Type B pancreatic cell (in vitro differentiated cells): ENCODE results near the gene C9orf85. TPM values are rescaled to one million over a fixed set of nuclear protein-coding genes. Genes with fewer than 3 reads are reported as not detected.
"Not testable (repeated sequence)": the region's sequence is repeated elsewhere in the genome, so short reads cannot be mapped to it uniquely, and the experiment has no call there.

ENCODE experiments used
- DNase-seq: peaks from one replicate; pipeline ENCODE4 v3.0.0; 2021; ENCODE audit warnings: mixed read lengths; ENCODE audit not compliant: unreplicated experiment; ENCODE audit errors: extremely low spot score
- H3K27ac Mint-ChIP-seq: 2 replicates; pipeline ENCODE4 v1.8.0; 2021; ENCODE audit warnings: mild to moderate bottlenecking, mixed read lengths
- H3K27me3 Mint-ChIP-seq: 2 replicates; pipeline ENCODE4 v1.8.0; 2021; ENCODE audit warnings: mixed read lengths
- H3K36me3 Mint-ChIP-seq: 2 replicates; pipeline ENCODE4 v1.8.0; 2021; ENCODE audit warnings: mixed read lengths
- H3K4me1 Mint-ChIP-seq: one replicate; pipeline ENCODE4 v1.8.0; 2021; ENCODE audit warnings: mixed read lengths; ENCODE audit not compliant: unreplicated experiment
- H3K4me3 Mint-ChIP-seq: 2 replicates; pipeline ENCODE4 v1.8.0; 2021; ENCODE audit warnings: mild to moderate bottlenecking, mixed read lengths
- H3K9me3 Mint-ChIP-seq: 2 replicates; pipeline ENCODE4 v1.8.0; 2021; ENCODE audit warnings: mixed read lengths
- CTCF ChIP-seq: fragments of 200-600 bp; sonication (generic); conservative IDR thresholded peaks from 2 replicates; pipeline ENCODE4 v1.5.0; 2021; ENCODE audit warnings: antibody characterized with exemption, mild to moderate bottlenecking
- total RNA-seq: library from RNA; stranded (reverse); gene quantifications from 2 replicates; pipeline ENCODE4 v1.2.1, GENCODE V29; 2021; ENCODE audit warnings: low replicate concordance

Gene C9orf85
- total RNA-seq, 1 donor from 2014 or later: 17.9 TPM

DNA sequence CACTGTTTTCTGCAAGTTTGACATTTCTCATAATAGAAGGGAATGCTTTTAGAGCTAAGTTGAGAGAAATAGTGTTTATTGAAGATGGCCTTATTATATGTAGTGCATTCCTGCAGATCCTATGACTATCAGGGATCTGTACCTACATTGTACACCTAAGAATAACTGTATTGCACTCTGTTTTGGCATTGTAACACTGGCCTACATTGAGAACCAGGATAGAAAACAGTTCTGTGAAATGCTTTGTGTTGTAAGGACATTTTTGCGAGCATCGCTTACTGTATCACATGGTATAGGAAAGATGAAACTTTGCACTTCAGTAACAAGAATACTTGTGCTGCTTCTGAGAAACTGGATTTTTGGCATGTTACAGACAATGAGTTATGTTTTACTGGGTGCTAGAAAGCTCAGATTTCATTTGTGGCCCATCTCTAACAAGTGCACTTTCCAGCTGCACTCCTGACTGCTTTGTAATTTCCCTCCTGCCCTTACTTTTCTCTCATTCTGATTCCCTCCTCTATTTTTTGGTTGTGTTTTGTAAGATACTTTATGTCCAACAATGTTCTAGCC is 30.6 kb downstream of the C9orf85 start:
- Mint-ChIP-seq H3K36me3 (no peaks in the 10 kb centered on the region), H3K4me3 (no peak overlapping the region), H3K9me3 (no peaks in the 10 kb centered on the region), H3K27ac (peak overlapping the region; percentile 44), H3K4me1 (peaks cover 27% of the 10 kb centered on the region), H3K27me3 (no peaks in the 10 kb centered on the region)
- no peak for TF ChIP-seq CTCF
- DNase-seq: no peak

GRCh38 chr9:71944754-71945375 is 33.4 kb downstream of the C9orf85 start:
- peak overlapping the region; percentile 57 for H3K4me3 Mint-ChIP-seq
- no peaks in the 10 kb centered on the region for H3K27me3 Mint-ChIP-seq
- DNase-seq: no peak
- peaks cover 24% of the 10 kb centered on the region for H3K4me1 Mint-ChIP-seq
- H3K27ac Mint-ChIP-seq: peak overlapping the region; percentile 81
- peaks cover 8% of the 10 kb centered on the region for H3K36me3 Mint-ChIP-seq
- no peak for TF ChIP-seq CTCF
- H3K9me3 Mint-ChIP-seq: no peaks in the 10 kb centered on the region

DNA sequence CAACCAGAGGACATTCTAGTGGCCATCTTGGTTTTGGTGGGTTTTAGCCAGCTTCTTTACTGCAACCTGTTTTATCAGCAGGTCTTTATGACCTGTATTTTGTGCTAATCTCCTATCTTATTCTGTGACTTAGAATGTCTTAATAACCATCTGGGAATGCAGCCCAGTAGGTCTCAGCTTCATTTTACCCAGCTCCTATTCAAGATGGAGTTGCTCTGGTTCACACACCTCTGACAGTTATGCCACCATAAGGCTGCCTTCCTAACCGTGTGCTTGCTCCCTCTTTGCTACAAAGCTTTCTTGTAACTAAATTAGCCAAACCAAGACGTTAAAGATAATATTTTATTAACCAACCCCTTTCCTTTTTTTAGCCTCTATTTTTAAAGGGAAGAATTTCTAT is 43.2 kb downstream of the C9orf85 start:
- peaks cover 17% of the 10 kb centered on the region for H3K36me3 Mint-ChIP-seq
- not testable (repeated sequence) for DNase-seq, H3K9me3 Mint-ChIP-seq, H3K4me1 Mint-ChIP-seq, H3K27ac Mint-ChIP-seq, H3K4me3 Mint-ChIP-seq, H3K27me3 Mint-ChIP-seq

DNA sequence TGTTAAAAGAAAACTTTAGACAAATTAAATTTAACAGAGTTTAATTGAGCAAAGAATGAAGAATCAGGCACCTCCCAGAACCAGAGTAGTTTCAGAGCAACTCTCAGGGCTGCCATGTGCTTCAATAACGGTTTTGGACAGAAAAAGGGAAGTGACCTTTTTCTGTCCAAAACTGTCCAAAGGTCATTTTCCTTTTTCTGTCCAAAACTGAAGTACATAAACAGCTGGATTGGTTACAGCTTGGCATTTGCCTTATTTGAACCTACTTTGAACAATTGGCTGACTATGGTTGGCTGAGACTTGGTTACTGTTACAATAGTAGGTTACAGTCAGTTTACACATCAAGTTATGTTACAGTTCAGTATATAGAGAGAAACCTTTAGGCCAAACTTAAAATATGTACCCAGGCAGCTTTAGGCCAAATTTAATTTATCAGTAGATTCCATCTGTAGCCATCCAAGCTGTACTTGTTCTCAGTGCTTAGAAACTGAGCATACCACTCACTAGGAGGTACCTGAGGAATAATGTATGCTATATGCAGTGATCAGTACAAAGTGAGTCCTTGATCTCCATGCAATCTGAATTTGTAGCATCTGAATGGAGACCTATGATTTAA is 44.0 kb downstream of the C9orf85 start:
- H3K27me3 Mint-ChIP-seq: no peaks in the 10 kb centered on the region
- H3K4me1 Mint-ChIP-seq: no peaks in the 10 kb centered on the region
- H3K9me3 Mint-ChIP-seq: no peaks in the 10 kb centered on the region
- no peak for DNase-seq
- no peak overlapping the region for H3K27ac Mint-ChIP-seq
- no peak for TF ChIP-seq CTCF
- no peak overlapping the region for H3K4me3 Mint-ChIP-seq
- H3K36me3 Mint-ChIP-seq: peaks cover 18% of the 10 kb centered on the region

- H3K36me3 Mint-ChIP-seq: peaks cover 35% of the 10 kb centered on the region
- H3K9me3 Mint-ChIP-seq: no peaks in the 10 kb centered on the region
- H3K4me1 Mint-ChIP-seq: peaks cover 3% of the 10 kb centered on the region
- no peak for DNase-seq
- peak overlapping the region; percentile 56 for H3K27ac Mint-ChIP-seq
- no peak for TF ChIP-seq CTCF
- no peaks in the 10 kb centered on the region for H3K27me3 Mint-ChIP-seq
- H3K4me3 Mint-ChIP-seq: no peak overlapping the region
These were observed 50.9 kb downstream of the C9orf85 start for GRCh38 chr9:71962328-71962727.

- H3K36me3 Mint-ChIP-seq: peaks cover 38% of the 10 kb centered on the region
- not testable (repeated sequence) for H3K4me3 Mint-ChIP-seq, H3K9me3 Mint-ChIP-seq, H3K27me3 Mint-ChIP-seq, H3K27ac Mint-ChIP-seq, H3K4me1 Mint-ChIP-seq, DNase-seq
These were observed 52.1 kb downstream of the C9orf85 start for GRCh38 chr9:71963471-71963996.
